ENCODE data around the gene UBE2J2. TPM values are rescaled to one million over a fixed set of nuclear protein-coding genes. Genes with fewer than 3 reads are reported as not detected.
A peak's percentile ranks its signal among the peaks of the same experiment; 100 is the strongest.
"Not testable (repeated sequence)": the region's sequence is repeated elsewhere in the genome, so short reads cannot be mapped to it uniquely, and the experiment has no call there.

The UBE2J2 gene
- total and polyA plus RNA-seq, 4 donors: 21.0 to 30.4 (median 25.8) TPM

- H3K36me3 ChIP-seq (ENCODE audit: control insufficient read depth in 4 of 4, insufficient read depth in 3 of 4, low read depth in 1 of 4, low read length in 3 of 4): peaks cover 6 to 24% (median 13%) of the 10 kb centered on the region in 4 donors
- no peaks in the 10 kb centered on the region for H3K27me3 ChIP-seq (ENCODE audit: control insufficient read depth in 4 of 4, insufficient read depth in 4 of 4, low read length in 3 of 4)
- H3K4me1 ChIP-seq (ENCODE audit: control insufficient read depth in 4 of 4, insufficient read depth in 4 of 4, low read length in 3 of 4): peaks cover 3 to 15% (median 7%) of the 10 kb centered on the region in 4 donors
- no peak overlapping the region for H3K4me3 ChIP-seq (ENCODE audit: low read depth in 1 of 3, low read length in 3 of 3)
- no peak for DNase-seq (ENCODE audit: low spot score)
- H3K9me3 ChIP-seq (ENCODE audit: control insufficient read depth in 4 of 4, low read length in 3 of 4): no peaks in the 10 kb centered on the region
- no peak overlapping the region for H3K9ac ChIP-seq (ENCODE audit: low read depth in 1 of 2, low read length in 2 of 2)
- 72% methylated on average over 9 of the region's 9 CpGs for WGBS
- H3K27ac ChIP-seq (ENCODE audit: low read depth in 1 of 2, low read length in 2 of 2): no peak overlapping the region
- TF ChIP-seq JUND (IDR thresholded peaks at IDR 0.05): peak; percentile 95 to 97
- TF ChIP-seq TAF1 (conservative IDR thresholded peaks at IDR 0.05): no peak
- no peak for TF ChIP-seq RXRA (IDR thresholded peaks at IDR 0.05)
- TF ChIP-seq NR2F2 (IDR thresholded peaks at IDR 0.05): no peak
- no peak for TF ChIP-seq REST (IDR thresholded peaks at IDR 0.05)
Observed at GRCh38 chr1:1318131-1318652, 44.5 kb upstream of the UBE2J2 start.

GRCh38 chr1:1317420-1317819 is 43.8 kb upstream of the UBE2J2 start:
- no peak for DNase-seq (ENCODE audit: low spot score)
- Histone ChIP-seq H3K27ac (ENCODE audit: low read depth in 1 of 2, low read length in 2 of 2) (no peak overlapping the region), H3K4me1 (ENCODE audit: control insufficient read depth in 4 of 4, insufficient read depth in 4 of 4, low read length in 3 of 4) (peaks cover 0 to 10% (median 4%) of the 10 kb centered on the region in 4 donors), H3K36me3 (ENCODE audit: control insufficient read depth in 4 of 4, insufficient read depth in 3 of 4, low read depth in 1 of 4, low read length in 3 of 4) (peaks cover 6 to 31% (median 16%) of the 10 kb centered on the region in 4 donors), H3K27me3 (ENCODE audit: control insufficient read depth in 4 of 4, insufficient read depth in 4 of 4, low read length in 3 of 4) (no peaks in the 10 kb centered on the region), H3K9ac (ENCODE audit: low read depth in 1 of 2, low read length in 2 of 2) (no peak overlapping the region), H3K4me3 (ENCODE audit: low read depth in 1 of 3, low read length in 3 of 3) (no peak overlapping the region), H3K9me3 (ENCODE audit: control insufficient read depth in 4 of 4, low read length in 3 of 4) (no peaks in the 10 kb centered on the region)
- 92% methylated on average over 6 of the region's 6 CpGs for WGBS
- TF ChIP-seq EGR1 (IDR thresholded peaks at IDR 0.05; ENCODE audit: low read depth in 2 of 2) (no peak), RXRA (IDR thresholded peaks at IDR 0.05) (no peak), MAX (IDR thresholded peaks at IDR 0.05) (no peak), TAF1 (conservative IDR thresholded peaks at IDR 0.05) (no peak), GABPA (IDR thresholded peaks at IDR 0.05 in 1 of 2, conservative IDR thresholded peaks at IDR 0.05 in 1 of 2) (no peak), JUND (IDR thresholded peaks at IDR 0.05) (no peak), ATF3 (IDR thresholded peaks at IDR 0.05) (no peak), NR2F2 (IDR thresholded peaks at IDR 0.05) (no peak), HNF4A (conservative IDR thresholded peaks at IDR 0.05) (no peak), SP1 (IDR thresholded peaks at IDR 0.05) (no peak), YY1 (IDR thresholded peaks at IDR 0.05) (no peak), RAD21 (IDR thresholded peaks at IDR 0.05) (no peak), FOXA2 (IDR thresholded peaks at IDR 0.05) (no peak), ZBTB33 (IDR thresholded peaks at IDR 0.05) (no peak), HNF4G (IDR thresholded peaks at IDR 0.05) (no peak), CTCF (IDR thresholded peaks at IDR 0.05; ENCODE audit: low read depth, low read length, missing input control) (no peak), REST (IDR thresholded peaks at IDR 0.05) (no peak), FOXA1 (IDR thresholded peaks at IDR 0.05) (no peak)

- not testable (repeated sequence) for H3K4me1 ChIP-seq (ENCODE audit: control insufficient read depth in 4 of 4, insufficient read depth in 4 of 4, low read length in 3 of 4); H3K27me3 ChIP-seq (ENCODE audit: control insufficient read depth in 4 of 4, insufficient read depth in 4 of 4, low read length in 3 of 4); H3K9ac ChIP-seq (ENCODE audit: low read depth in 1 of 2, low read length in 2 of 2); H3K4me3 ChIP-seq (ENCODE audit: low read depth in 1 of 3, low read length in 3 of 3); H3K9me3 ChIP-seq (ENCODE audit: control insufficient read depth in 4 of 4, low read length in 3 of 4); H3K27ac ChIP-seq (ENCODE audit: low read depth in 1 of 2, low read length in 2 of 2); DNase-seq (ENCODE audit: low spot score)
- peaks cover 6 to 41% (median 18%) of the 10 kb centered on the region in 4 donors for H3K36me3 ChIP-seq (ENCODE audit: control insufficient read depth in 4 of 4, insufficient read depth in 3 of 4, low read depth in 1 of 4, low read length in 3 of 4)
- 89% methylated on average over 8 of the region's 8 CpGs for WGBS
Observed at GRCh38 chr1:1316199-1316598, 42.5 kb upstream of the UBE2J2 start.
